Neural progenitor cell (in vitro differentiated cells): ENCODE data around the gene VDAC2.

Experiments used
- EZH2phosphoT487 ChIP-seq: fragments of 200-600 bp; sonication (generic); IDR thresholded peaks from 2 replicates; pipeline ENCODE4 v1.6.1; 2017; ENCODE audit warnings: antibody characterized with exemption
- TF ChIP-seq, protein P1 (sequence below): fragments of 200-600 bp; sonication (generic); IDR thresholded peaks from 2 replicates; pipeline ENCODE4 v1.5.1; 2017; ENCODE audit warnings: antibody characterized with exemption, mild to moderate bottlenecking

DNA sequence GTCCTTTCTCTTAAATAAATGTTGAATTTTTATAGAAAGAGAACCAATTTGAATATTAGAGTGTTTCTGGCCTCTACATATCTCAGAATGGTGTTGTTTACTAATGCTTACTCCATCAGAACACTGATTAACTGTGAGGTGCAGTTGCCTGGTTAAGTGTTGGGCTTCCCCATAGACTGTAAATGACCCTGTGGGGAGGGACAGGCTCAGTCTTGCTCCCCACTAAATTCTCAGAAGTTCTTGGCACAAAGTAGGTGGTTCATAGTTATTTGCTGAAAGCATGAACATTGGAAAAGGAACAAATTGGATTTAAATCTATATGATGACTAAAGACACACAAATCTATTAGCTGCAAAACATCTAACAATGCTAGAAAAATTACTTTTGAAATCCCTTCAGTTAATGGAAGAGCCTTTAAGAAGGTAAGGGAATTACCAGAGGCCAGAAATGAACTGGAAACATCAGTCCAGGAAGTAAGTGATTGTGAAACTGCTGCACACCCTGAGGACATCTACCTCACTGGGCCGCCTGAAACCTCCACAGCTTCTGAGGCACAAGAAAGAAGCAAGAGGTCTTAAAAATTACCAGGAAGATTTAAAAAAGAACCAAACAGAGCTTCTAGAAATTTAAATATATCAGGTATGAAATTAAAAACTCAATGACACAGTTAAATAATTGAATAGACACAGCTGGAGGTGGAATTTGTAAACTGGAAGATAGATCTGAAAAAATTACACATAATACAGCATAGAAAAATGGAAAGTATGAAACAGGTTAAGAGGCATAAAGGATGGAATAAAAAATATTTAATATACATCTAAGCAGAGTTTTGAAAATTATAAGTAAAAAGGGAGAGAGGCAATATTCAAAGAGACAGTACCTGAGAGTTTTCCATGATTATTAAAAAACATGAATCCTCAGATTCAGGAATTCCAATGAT lies 43.0 kb downstream of the VDAC2 start:
- TF ChIP-seq, protein P1, sequence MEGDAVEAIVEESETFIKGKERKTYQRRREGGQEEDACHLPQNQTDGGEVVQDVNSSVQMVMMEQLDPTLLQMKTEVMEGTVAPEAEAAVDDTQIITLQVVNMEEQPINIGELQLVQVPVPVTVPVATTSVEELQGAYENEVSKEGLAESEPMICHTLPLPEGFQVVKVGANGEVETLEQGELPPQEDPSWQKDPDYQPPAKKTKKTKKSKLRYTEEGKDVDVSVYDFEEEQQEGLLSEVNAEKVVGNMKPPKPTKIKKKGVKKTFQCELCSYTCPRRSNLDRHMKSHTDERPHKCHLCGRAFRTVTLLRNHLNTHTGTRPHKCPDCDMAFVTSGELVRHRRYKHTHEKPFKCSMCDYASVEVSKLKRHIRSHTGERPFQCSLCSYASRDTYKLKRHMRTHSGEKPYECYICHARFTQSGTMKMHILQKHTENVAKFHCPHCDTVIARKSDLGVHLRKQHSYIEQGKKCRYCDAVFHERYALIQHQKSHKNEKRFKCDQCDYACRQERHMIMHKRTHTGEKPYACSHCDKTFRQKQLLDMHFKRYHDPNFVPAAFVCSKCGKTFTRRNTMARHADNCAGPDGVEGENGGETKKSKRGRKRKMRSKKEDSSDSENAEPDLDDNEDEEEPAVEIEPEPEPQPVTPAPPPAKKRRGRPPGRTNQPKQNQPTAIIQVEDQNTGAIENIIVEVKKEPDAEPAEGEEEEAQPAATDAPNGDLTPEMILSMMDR, result no peak
- TF ChIP-seq EZH2phosphoT487, result no peak
